GM21717 (cell line): ENCODE data around the gene LMO2.

Experiments
- ATAC-seq: cut with Tn5 transposase; IDR thresholded peaks from one replicate; pipeline ENCODE4 v1.9.1; 2021; ENCODE audit warnings: mild to moderate bottlenecking, moderate library complexity; ENCODE audit not compliant: unreplicated experiment

The LMO2 gene

DNA sequence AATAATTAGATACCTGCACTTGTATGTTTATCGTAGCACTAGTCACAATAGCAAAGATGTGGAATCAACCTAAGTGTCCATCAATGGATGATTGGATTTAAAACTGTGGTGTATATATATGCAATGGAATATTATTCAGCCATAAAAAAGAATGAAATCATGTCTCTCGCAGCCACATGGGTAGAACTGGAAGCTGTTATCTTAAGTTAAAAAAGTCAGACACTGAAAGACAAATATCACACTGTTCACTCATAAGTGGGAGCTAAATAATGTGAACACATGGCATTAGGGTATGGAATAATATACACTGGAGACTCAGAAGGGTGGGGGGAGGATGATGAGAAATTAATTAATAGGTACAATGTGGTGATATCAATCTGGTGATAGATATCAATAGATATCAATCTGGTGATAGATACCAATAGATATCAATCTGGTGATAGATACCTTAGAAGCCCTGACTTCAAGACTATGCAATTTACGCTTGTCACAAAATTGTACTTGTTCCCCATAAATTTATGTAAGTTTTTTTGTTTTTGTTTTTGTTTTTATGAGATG lies 2.0 kb downstream of the LMO2 start:
- no peak for ATAC-seq

DNA sequence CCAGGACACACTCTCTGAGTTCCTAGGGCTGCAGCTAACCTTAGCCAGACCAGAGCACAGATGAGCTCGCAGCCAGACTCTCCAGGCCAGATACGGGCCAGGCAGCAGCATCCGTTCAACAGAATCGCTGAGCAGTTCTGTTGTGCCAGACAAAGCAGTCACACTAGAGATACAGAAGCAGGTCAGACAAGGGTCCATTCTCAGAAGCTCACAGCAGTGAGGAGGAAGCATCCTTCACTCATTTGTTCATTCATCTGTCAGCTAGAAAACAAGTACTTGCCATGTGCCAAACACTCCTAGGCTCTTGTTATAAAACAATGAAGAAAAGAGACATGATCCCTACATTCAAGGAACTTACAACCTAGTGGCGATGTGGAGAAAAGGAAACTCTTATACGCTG lies 2.6 kb downstream of the LMO2 start:
- ATAC-seq, result no peak

DNA sequence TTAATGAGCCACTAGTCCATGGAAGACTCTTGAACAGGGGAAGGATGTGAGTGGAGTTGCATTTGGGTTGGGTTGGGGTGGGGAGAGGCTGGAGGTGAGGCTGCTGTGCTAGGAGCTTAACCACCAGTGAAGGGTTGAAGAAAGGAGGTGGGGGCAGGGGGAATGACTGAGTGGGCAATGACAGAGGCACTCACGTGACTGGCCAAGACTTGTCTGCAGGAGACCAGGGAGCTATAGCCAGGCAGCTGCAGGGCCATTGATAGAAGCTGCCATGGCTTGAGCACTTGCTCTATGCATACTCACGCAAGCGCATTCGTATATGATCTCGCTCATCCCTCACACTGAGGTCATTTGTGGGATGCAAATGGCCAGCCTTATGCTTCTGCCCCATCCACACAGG lies 4.0 kb downstream of the LMO2 start:
- no peak for ATAC-seq

DNA sequence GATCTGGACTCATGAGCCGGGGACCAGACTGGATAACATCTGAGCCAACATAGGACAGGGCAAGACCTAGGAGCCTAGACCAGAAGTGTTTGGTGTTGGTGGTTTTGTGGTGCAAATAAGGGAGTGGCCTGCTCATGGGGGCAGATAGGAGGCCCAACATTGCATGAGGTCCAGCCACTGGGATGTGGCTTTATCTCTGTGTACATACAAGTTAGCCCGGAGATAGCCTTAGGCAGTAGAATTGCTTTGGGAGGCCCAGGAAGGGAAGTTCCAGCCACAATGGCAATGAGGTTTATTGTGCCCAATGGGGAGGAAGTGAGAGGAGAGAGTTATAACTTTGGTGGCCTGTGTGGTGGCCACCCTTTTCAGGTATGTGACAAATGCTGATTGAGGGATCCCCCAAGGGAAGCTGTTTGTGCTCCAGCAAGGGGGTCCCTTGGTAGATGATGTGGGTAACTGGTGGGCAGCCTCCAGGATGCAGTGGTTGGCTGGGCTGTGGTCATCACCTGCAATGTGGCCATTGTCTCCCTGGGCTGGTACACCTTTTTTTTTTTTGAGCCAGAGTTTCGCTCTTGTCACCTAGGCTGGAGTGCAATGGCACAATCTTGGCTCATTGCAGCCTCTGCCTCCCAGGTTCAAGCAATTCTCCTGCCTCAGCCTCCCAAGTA lies 6.4 kb downstream of the LMO2 start:
- ATAC-seq, result no peak

DNA sequence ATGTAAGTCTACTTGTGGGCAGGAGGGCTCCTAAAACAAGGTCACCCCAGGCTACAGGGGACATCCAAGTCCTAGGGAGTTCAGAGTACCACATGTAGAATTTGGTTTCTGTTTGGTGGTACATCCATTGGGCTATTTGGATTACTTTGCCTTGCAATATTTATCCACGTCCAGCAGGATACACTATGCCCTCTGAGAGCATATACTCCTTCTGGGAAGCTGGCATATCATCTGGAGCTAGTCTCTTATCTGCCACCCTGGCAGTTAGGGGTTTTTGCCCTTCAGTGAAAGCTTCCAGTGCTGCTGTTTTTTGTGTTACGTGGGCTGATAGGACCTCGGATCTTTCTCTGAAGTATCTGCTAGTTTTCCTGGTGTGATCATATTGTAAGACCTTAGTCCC lies 7.3 kb downstream of the LMO2 start:
- no peak for ATAC-seq

DNA sequence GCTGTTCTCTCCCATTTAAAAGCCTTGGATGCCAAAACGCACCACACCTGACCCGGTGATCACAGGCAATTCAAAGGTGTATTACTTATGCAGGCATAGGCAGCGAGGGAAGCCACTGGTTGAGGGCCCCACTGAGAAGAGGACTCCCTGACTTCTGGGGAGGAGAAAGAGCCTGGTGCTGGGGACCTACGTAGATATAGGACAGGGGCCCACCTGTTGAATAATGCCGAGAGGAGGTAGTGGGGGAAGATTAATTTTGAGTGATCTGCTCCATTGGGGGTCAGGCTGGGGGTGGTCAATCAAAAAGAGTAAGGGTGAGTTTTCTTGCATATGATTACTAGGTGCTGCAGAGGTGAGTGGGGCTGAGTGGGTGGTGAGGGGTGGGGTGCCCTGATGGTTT lies 7.8 kb downstream of the LMO2 start:
- no peak for ATAC-seq

DNA sequence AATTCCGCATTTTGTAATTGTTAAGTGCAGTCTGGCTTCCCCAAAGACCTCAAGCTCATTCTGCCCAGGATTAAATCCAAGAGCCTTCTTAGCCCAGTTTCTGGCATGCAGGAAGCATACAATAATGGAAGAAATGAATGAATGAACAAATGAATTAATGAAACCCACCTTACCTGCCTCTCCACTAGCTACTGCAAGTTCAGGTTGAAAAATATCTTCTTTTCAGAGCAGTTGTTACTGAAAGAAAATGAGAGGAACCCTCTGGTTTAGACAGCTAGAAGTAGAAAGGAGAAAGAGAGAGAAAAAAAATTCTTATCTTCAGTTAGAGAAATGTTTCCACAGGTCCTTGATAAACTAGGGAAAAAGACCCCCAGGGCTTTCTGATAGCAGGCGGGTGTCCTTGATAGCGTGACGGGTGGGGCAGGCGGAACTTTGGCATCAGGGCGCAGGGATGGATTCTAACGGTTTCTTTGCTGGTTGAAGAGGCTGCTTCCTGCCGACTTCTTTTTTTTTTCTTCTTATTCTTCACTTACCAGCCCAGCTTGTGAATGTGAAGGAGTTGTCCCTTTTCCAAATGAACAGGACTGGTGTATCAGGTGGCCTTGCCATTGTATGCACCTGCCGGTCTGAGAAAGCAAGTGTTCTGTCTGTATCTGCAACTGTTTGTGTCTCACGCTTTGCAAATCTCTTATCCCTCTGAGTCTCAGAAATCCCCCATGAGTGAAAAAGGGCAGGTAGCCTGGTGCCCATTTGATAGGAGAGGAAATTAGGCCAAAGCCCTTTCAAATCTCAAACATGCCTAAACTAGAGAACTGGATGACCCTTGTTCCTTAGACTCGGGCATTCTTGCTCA lies 10.0 kb downstream of the LMO2 start:
- no peak for ATAC-seq

DNA sequence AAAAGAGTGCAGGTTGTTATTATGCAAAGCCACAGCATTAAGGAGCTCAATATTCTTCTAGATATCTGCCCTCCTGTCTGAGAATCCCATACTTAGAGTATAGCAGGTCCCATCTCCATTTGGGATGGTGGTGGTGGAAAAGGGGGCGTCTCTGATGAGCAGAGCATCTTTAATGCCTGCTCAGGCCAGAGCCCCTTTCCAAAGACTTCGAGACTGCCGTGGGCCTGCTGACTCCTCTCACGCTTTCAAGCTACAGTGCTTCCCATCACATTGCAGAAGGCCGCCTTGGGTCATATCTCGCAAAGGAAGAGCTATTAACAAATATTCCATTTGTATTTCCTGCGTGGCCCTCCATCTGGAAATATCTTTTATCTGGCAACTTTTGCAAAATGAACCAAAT lies 10.9 kb downstream of the LMO2 start:
- ATAC-seq, result no peak

DNA sequence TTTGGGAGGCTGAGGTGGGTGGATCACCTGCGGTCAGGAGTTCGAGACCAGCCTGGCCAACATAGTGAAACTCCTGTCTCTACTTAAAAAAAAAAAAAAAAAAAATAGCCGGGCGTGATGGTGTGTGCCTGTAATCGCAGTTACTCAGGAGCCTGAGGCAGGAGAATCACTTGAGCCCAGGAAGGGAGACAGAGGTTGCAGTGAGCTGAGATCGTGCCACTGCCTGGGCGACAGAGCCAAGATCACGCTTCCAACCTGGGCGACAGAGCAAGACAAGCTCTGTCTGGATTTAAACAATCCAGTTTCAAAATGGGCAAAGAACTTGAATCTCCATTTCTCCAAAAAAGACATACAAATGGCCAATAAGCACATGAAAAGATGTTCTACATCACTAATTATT lies 12.5 kb downstream of the LMO2 start:
- ATAC-seq, result no peak

DNA sequence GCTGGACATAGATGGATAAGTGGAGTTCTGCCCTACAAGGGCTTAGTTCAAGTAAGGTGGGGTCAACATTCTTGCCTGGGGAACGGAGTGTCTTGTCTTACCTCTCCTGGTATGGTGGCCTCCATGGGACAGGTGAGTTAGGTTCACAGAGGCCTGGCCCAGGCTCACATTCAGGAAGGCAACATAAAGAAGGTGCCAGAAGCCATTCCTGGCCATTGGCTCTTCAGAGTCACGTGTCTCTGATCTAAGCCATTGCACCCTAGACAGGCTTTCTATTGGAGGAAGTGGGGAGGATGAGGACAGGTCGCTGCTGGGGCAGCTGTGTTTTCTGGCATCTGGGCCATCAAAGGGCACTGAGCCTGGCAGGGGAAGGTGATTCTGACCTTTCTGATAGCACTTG lies 14.8 kb downstream of the LMO2 start:
- no peak for ATAC-seq

DNA sequence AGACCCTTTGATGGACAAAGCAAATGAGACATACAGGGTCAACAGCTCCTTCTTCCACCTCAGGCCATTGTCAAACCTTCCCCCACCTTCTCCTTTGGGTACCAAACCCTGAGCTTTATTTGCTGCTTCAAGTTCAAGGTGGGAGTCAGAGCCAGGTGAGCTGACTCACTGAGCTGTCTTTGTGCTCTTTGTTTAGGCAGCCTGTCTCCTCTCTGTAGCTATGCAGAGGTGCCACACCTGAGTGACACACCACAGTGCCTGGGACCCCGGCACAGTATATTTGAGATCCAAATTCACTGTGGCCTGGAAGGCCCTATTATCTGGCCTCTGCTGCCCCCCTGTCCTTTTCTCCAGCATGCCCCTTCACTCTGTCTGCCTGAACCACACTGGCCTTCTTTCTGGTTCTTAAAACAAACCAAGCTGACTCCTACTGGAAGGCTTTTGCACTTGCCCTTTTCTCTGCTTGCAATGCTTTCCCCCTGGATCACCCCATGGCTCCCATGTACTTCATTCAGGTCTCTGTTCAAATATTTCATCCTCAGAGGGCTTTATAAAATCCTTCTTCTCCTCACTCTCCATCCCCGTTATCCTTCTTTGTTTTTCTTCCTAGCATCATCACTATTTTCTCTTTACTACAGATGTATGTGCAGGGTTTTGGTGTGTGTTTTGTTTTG lies 16.1 kb downstream of the LMO2 start:
- ATAC-seq, result no peak

DNA sequence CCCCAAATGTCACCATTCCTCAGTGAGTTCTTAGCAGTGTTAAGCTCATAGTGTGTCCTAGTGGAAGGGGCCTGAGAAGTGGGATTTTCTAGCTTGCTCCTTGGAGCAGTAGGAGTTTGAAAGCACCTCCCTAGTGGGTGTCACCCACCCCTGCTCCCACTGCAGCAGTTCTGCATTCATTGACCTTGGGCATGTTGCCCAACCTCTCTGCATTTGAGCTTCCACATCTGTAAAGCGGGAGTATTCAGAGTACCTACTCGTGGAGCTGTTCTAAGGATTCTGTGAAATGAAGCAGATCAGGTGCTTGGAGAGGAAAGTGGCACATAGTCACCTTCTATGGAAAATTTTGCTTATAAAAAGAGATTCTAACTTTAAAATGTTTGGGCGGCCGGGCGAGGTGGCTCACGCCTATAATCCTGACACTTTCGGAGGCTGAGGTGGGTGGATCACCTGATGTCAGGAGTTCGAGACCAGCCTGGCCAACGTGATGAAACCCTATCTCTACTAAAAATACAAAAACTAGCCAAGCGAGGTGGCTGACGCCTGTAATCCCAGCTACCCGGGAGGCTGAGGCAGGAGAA lies 16.9 kb downstream of the LMO2 start:
- ATAC-seq, result no peak

DNA sequence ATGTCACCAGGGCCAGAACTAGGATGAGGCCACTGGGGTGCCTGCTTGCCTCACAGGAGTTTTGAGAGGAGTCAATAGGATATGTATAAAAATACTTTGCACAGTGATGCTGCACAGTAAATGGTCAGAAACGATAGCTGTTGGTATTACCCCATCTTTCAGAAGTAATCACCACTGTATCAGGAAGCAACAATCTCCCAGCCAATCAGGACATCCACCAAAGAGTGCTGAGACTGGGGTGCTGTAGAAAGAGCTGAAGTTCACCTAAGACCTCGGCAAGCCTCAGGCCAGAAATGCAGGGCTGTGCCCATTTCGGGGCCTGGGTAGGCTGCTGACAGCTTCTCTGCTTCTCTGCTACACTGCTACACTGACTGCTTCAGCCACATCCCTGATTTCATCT lies 17.4 kb downstream of the LMO2 start:
- ATAC-seq, result no peak

DNA sequence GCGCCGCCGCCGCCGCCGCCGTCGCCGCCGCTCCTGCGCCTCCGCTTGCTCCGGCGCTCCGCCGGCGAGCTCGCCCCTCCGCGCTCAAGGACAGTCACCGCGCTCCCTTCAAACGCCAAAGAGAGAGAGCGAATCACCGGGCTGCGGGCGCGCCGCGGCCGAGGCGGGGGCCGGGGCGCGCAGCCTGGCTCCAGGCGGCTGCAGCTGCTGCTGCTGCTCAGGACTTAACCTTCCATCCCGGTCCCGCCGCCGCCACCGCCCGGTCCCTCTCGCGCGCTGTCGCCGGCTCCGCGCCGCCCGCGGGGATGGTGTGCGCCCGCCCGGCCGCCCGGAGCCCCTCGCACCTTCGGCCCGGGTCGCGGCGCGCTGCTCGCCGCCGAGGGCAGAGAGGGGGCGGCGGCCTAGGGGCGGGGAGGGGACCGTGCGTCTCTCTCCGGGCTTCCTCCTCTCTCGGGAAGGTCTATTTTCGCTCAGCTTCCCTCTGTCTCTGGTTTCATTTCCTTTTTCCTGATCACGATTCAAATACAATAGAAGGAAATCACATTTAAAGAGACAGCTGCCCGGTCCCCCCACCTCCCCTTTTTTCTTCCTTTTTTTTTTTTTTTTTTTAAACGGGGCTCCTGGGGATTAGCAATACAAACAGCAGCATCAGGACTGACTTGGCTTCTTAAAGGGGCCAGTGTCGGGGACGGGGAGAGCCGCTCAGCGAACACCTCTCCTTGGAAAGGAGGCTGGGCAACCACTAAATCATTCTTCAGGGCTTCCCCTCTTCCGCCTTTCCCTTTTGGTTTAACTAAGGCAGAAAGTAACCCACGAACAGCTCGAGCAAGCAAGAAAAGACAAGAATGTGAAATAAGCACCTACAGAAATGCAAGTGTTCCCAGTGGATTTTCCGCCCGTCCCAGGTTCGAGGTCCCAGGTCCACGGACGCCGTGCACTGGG lies 22.1 kb downstream of the LMO2 start:
- no peak for ATAC-seq

DNA sequence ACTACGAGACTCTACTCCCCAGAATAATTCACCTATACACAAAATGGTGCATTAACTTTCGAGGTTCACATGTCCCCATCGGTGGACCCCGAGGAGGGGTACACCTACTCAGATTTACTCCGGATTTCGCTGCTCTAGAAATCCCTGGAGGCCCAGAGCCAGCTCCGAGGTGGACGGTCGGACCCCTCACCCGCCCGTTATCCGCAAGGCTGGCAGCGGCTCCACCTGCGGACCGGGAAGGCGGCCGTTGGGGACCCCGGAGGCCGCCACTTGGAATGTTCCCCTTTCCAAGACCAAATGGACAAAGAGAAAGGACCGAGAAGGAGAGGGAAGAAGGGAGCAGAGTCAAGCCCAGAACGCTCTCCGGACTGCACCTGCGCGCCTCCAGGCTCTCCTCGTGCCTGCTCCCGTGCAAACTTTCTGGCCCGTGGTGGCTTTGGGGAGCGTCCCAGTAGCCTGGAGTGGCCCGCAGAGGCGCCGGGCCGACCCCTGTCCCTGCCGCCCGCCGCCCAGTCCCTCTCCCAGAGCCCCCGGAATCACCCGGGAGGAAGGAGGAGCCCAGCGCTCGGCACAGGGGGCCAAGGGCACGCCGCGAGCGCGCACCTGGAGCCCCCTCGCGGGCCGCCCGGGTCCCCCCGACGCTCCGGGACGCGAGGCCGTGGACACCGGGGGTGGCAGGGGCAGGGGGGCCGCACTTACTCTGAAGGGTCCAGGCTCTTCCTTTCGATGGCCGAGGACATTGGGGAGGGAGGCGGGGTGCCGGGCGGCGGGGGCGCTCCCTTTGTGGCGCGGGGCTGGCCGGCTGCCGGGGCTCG lies 23.0 kb downstream of the LMO2 start:
- ATAC-seq, result no peak

DNA sequence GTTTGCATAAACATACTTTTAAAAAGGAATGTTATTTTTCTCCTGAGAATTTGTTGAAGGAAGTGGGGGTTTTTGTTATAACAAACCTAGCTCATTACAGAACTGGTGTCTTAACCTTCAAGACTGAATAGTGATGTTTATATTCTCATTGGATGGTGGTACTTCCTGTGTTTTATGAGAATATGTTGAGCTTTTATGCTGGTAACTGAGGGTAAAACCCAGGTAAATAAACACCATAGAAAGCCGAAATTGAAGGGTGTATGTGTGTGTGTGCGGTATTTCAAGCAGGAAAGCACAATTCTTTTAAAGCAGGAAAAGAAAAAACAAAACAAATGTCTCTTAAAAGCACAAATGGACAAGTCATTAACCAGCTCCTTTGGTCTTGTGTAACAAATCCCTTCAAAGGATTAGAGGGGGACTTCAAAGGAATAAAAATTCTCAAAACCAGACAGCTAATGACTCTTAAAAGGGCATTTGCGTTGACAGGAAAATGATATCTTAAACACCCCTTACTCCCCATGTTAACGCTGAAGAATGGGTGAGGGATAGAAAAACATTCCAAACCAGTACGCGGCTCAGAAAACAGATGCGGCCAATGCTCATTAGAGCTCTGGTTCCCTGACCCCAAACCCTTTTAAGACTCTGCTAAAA lies 23.8 kb downstream of the LMO2 start:
- ATAC-seq, result no peak

DNA sequence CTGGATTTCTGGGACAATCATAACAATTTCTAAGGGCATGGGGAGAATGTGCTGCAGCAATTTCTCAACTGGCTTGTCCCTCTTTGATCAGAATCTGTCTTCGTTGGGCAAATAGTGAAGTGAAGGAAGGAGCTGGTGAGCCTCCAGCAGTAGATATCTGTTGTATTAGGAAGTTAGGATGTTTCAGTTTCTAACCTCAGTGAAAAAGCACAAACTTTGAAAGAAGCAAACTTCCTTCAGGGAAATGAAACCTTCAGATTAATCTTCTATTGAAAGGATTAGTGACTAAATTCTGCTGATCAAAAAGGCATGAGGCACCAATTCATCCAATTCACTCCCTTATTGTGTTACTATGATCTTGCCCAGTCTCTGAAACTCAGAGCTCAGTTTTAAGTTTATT lies 24.3 kb downstream of the LMO2 start:
- no peak for ATAC-seq

DNA sequence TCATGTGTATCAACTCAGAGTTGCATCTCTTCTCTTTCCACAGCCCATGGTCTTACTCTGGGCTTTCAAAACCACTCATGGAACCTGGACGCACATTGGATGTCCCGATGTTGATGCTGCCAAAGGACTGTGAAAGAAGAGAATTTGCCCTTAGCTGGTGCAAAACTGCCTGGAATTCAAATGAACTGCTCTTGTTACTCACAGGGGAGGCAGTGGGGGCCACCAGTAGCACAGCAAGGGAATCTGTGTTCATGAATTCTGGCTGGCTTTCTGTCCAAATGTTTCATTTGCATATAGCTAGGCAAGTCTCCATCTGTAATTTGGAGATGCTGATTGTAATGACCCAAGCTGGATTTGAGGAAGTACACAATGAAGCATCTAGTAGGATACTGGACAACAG lies 24.9 kb downstream of the LMO2 start:
- ATAC-seq, result no peak

DNA sequence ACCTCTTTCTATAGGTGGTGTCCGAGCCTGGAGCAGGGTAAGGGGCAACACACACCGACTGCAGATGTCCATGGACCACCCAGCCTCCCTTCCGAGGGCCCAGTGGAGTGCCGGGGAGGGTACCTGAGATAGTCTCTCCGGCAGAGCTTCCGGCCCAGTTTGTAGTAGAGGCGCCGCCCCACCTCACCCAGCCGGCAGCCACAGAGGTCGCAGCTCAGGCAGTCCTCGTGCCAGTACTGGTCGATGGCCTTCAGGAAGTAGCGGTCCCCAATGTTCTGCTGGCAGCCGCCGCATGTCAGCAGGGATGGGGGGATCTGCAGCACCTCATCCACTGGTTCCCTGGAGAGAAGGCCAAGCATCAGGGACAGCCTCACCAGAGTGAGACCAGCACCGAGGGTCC lies 27.4 kb downstream of the LMO2 start:
- no peak for ATAC-seq
